ENCODE measurements around the gene ITGB1BP1. TPM values are rescaled to one million over a fixed set of nuclear protein-coding genes. Genes with fewer than 3 reads are reported as not detected.
"Not testable (repeated sequence)": the region's sequence is repeated elsewhere in the genome, so short reads cannot be mapped to it uniquely, and the experiment has no call there.

Gene ITGB1BP1
- total and polyA plus RNA-seq, 8 donors = 10.8 to 55.4 (median 22.7) TPM

GRCh38 chr2:9398881-9399780 lies 24.2 kb downstream of the ITGB1BP1 start:
- H3K9me3 ChIP-seq = no peaks in the 10 kb centered on the region
- no peak for TF ChIP-seq CTCF (IDR thresholded peaks at IDR 0.05)
- WGBS, 2 donors = 88 to 90% methylated on average over 20 of the region's 20 CpGs
- H3K27ac ChIP-seq = no peak overlapping the region
- intact Hi-C loops (cut with DNase I) = no loop called here
- no peak overlapping the region for H3K4me3 ChIP-seq
- FAIRE-seq (no peak), ATAC-seq (peak in 1 of 4 donors; percentile 70), DNase-seq (peak in 1 of 6 donors; percentile 41)
- no peaks in the 10 kb centered on the region for H3K4me1 ChIP-seq
- peaks cover 0 to 3% (median 0%) of the 10 kb centered on the region in 3 donors for H3K36me3 ChIP-seq
- no peaks in the 10 kb centered on the region for H3K27me3 ChIP-seq

GRCh38 chr2:9398251-9398650 lies 25.1 kb downstream of the ITGB1BP1 start:
- H3K27ac ChIP-seq; H3K9me3 ChIP-seq; H3K27me3 ChIP-seq; ATAC-seq; H3K4me1 ChIP-seq; H3K4me3 ChIP-seq; intact Hi-C loops (cut with DNase I); H3K36me3 ChIP-seq; FAIRE-seq: not testable (repeated sequence)
- DNase-seq = peak in 1 of 6 donors; percentile 20
- WGBS, 2 donors = 95 to 97% methylated on average over 11 of the region's 11 CpGs

GRCh38 chr2:9397201-9397600 lies 26.1 kb downstream of the ITGB1BP1 start:
- intact Hi-C loops (cut with DNase I) = no loop called here
- FAIRE-seq (no peak), ATAC-seq (no peak), DNase-seq (peak in 1 of 6 donors; percentile 34)
- Histone ChIP-seq H3K4me3 (no peak overlapping the region), H3K27me3 (no peaks in the 10 kb centered on the region), H3K36me3 (peaks cover 0 to 6% (median 3%) of the 10 kb centered on the region in 3 donors), H3K27ac (no peak overlapping the region), H3K9me3 (no peaks in the 10 kb centered on the region), H3K4me1 (no peaks in the 10 kb centered on the region)
- 92 to 93% methylated on average over 14 of the region's 14 CpGs for WGBS, 2 donors
- no peak for TF ChIP-seq CTCF (IDR thresholded peaks at IDR 0.05)

- peak in 1 of 6 donors; percentile 44 for DNase-seq
- intact Hi-C loops (cut with DNase I) = no loop called here
Observed at GRCh38 chr2:9394816-9395215, 28.5 kb downstream of the ITGB1BP1 start.

More at GRCh38 chr2:9394816-9395215, 28.5 kb downstream of the ITGB1BP1 start:
- Histone ChIP-seq H3K36me3 (peaks cover 0 to 11% (median 3%) of the 10 kb centered on the region in 3 donors), H3K27ac (no peak overlapping the region), H3K4me1 (no peaks in the 10 kb centered on the region), H3K9me3 (no peaks in the 10 kb centered on the region), H3K4me3 (no peak overlapping the region), H3K27me3 (no peaks in the 10 kb centered on the region)
- WGBS, 2 donors = 91 to 94% methylated on average over 15 of the region's 15 CpGs
- no peak for TF ChIP-seq CTCF (IDR thresholded peaks at IDR 0.05)
- FAIRE-seq = no peak
- no peak for ATAC-seq

All from pancreas (tissue), 10 donors.